NCI-H1694 (cell line): Measurements from ENCODE around the gene PAIP1.
"Not testable (repeated sequence)": the region's sequence is repeated elsewhere in the genome, so short reads cannot be mapped to it uniquely, and the experiment has no call there.

Experiments used
- DNase-seq: peaks from one replicate; lab custom pipeline; 2025; lab: John Stamatoyannopoulos, UW

The PAIP1 gene

GRCh38 chr5:43556857-43557542, at the start of gene PAIP1:
Gene PAIP1 (minus strand): TSS chr5:43557077. CDS start chr5:43556846, 231 bp downstream.
- peak; percentile 62 for DNase-seq

GRCh38 chr5:43606351-43606750, 49.5 kb upstream of the PAIP1 start:
- DNase-seq, result no peak

- DNase-seq, result no peak
Measured at GRCh38 chr5:43604699-43605098, 47.8 kb upstream of the PAIP1 start.

- DNase-seq, result peak; percentile 45
Measured at GRCh38 chr5:43603344-43604217, 46.7 kb upstream of the PAIP1 start.

- DNase-seq, result peak; percentile 79
Measured at GRCh38 chr5:43602461-43603343, 45.8 kb upstream of the PAIP1 start, which contains the start of gene NNT. Gene NNT (plus strand): TSS chr5:43603180. CDS start chr5:43609196, 6,016 bp downstream.

- no peak for DNase-seq
Measured at GRCh38 chr5:43601454-43602260, 44.8 kb upstream of the PAIP1 start.

- not testable (repeated sequence) for DNase-seq
Measured at GRCh38 chr5:43598927-43599326, 42.0 kb upstream of the PAIP1 start.

- no peak for DNase-seq
Measured at GRCh38 chr5:43592363-43592762, 35.5 kb upstream of the PAIP1 start.

GRCh38 chr5:43590700-43591099, 33.8 kb upstream of the PAIP1 start:
- no peak for DNase-seq

- DNase-seq, result no peak
Measured at GRCh38 chr5:43589310-43589709, 32.4 kb upstream of the PAIP1 start.

- no peak for DNase-seq
Measured at GRCh38 chr5:43588842-43589241, 32.0 kb upstream of the PAIP1 start.

GRCh38 chr5:43584166-43584699, 27.4 kb upstream of the PAIP1 start:
- no peak for DNase-seq

GRCh38 chr5:43583724-43584123, 26.8 kb upstream of the PAIP1 start:
- no peak for DNase-seq

GRCh38 chr5:43582082-43583005, 25.5 kb upstream of the PAIP1 start:
- no peak for DNase-seq

GRCh38 chr5:43581398-43581797, 24.5 kb upstream of the PAIP1 start:
- DNase-seq, result no peak

- DNase-seq, result not testable (repeated sequence)
Measured at GRCh38 chr5:43580402-43581210, 23.7 kb upstream of the PAIP1 start.

- no peak for DNase-seq
Measured at GRCh38 chr5:43573058-43573457, 16.2 kb upstream of the PAIP1 start.

GRCh38 chr5:43572357-43572756, 15.5 kb upstream of the PAIP1 start:
- no peak for DNase-seq

- no peak for DNase-seq
Measured at GRCh38 chr5:43571237-43571636, 14.4 kb upstream of the PAIP1 start.
